SK-N-SH (cell line): Measurements from ENCODE around the gene SPDL1. TPM values are rescaled to one million over a fixed set of nuclear protein-coding genes. Genes with fewer than 3 reads are reported as not detected.

Source experiments
- CTCF ChIA-PET: fragments of 300-600, 350-600 bp; formaldehyde crosslinking; extraction: SDS; loops from one replicate; lab custom pipeline; 2021; lab: Yijun Ruan, JAX
- POLR2A ChIA-PET: fragments of 350-600 bp; sonication (Branson Sonifier 250); formaldehyde crosslinking; extraction: SDS; loops from one replicate; lab custom pipeline; 2020; ENCODE audit warnings: antibody characterized with exemption, inconsistent platforms; lab: Yijun Ruan, JAX
- DNase-seq: peaks from one replicate; pipeline ENCODE4 v3.0.0; 2012
- H2AFZ ChIP-seq: fragments of 200-600 bp; sonication (generic); 2 replicates; pipeline ENCODE4 v1.8.1; 2016; ENCODE audit warnings: antibody characterized with exemption, mild to moderate bottlenecking, low read depth
- H3F3A ChIP-seq: fragments of 200-600 bp; sonication (generic); replicated peaks from 2 replicates; pipeline ENCODE3; 2016; ENCODE audit warnings: antibody characterized with exemption, mild to moderate bottlenecking; ENCODE audit not compliant: insufficient read depth
- H3K27ac ChIP-seq, 2 experiments: fragments of 200-500 bp in 1 of 2; fragments of 200-600 bp in 1 of 2; sonication (Bioruptor generic) in 1 of 2; sonication (generic), shearing (Covaris generic) in 1 of 2; 2 replicates each; pipeline versions ENCODE4 v1.5.1 to v1.6.1; 2014 to 2016; ENCODE audit warnings: low read depth in 2 of 2, inconsistent platforms in 1 of 2, low read length in 1 of 2, mild to moderate bottlenecking in 1 of 2, mixed read lengths in 1 of 2
- H3K27me3 ChIP-seq: fragments of 200-600 bp; sonication (generic), shearing (Covaris generic); 2 replicates; pipeline ENCODE4 v1.6.1; 2016; ENCODE audit warnings: mixed run types; ENCODE audit not compliant: insufficient read depth
- H3K36me3 ChIP-seq, 2 experiments: fragments of 200-500 bp in 1 of 2; fragments of 200-600 bp in 1 of 2; sonication (Bioruptor generic) in 1 of 2; sonication (generic) in 1 of 2; replicated peaks in 1 of 2; 2 replicates each; pipeline versions ENCODE3 to v1.5.1; 2014 to 2016; ENCODE audit warnings: low read length in 1 of 2, mild to moderate bottlenecking in 1 of 2; ENCODE audit not compliant: insufficient read depth in 2 of 2, control insufficient read depth in 1 of 2
- H3K4me1 ChIP-seq, 2 experiments: fragments of 200-500 bp in 1 of 2; fragments of 200-600 bp in 1 of 2; sonication (Bioruptor generic) in 1 of 2; sonication (generic), shearing (Covaris generic) in 1 of 2; 2 replicates each; pipeline versions ENCODE4 v1.5.1 to v1.6.1; 2014 to 2016; ENCODE audit warnings: low read depth in 1 of 2, low read length in 1 of 2, mixed run types in 1 of 2; ENCODE audit not compliant: insufficient read depth in 2 of 2, control insufficient read depth in 1 of 2
- H3K4me2 ChIP-seq: fragments of 200-600 bp; sonication (generic), shearing (Covaris generic); 2 replicates; pipeline ENCODE4 v1.6.1; 2017; ENCODE audit warnings: mixed run types
- H3K4me3 ChIP-seq, 2 experiments: fragments of 200-500 bp in 1 of 2; fragments of 200-600 bp in 1 of 2; sonication (Bioruptor generic) in 1 of 2; sonication (generic), shearing (Covaris generic) in 1 of 2; 2 replicates each; pipeline versions ENCODE4 v1.5.1 to v1.8.1; 2014 to 2016; ENCODE audit warnings: low read depth in 2 of 2, inconsistent platforms in 1 of 2, low read length in 1 of 2, mild to moderate bottlenecking in 1 of 2, mixed read lengths in 1 of 2, moderate library complexity in 1 of 2
- H3K79me2 ChIP-seq: fragments of 200-600 bp; sonication (generic); 2 replicates; pipeline ENCODE4 v1.8.1; 2017; ENCODE audit warnings: mild to moderate bottlenecking; ENCODE audit not compliant: insufficient read depth
- H3K9ac ChIP-seq: fragments of 200-600 bp; sonication (generic); 2 replicates; pipeline ENCODE4 v1.6.1; 2017; ENCODE audit warnings: mixed run types
- H3K9me2 ChIP-seq: fragments of 200-600 bp; sonication (generic); 2 replicates; pipeline ENCODE4 v1.6.1; 2017; ENCODE audit warnings: mixed run types
- H3K9me3 ChIP-seq: fragments of 200-600 bp; sonication (generic); 2 replicates; pipeline ENCODE4 v1.6.1; 2017; ENCODE audit warnings: mixed run types, mild to moderate bottlenecking, moderate library complexity
- H4K20me1 ChIP-seq: fragments of 200-600 bp; sonication (generic); 2 replicates; pipeline ENCODE4 v1.6.1; 2017; ENCODE audit warnings: mild to moderate bottlenecking, mixed run types; ENCODE audit not compliant: insufficient read depth
- CTCF ChIP-seq: fragments of 200-600 bp; sonication (generic); IDR thresholded peaks from 2 replicates; pipeline ENCODE4 v1.6.1; 2017; ENCODE audit warnings: antibody characterized with exemption, mild to moderate bottlenecking, moderate library complexity
- FOXM1 ChIP-seq: IDR thresholded peaks from 2 replicates; pipeline ENCODE4 v1.4.0; 2012; ENCODE audit warnings: low read depth, mild to moderate bottlenecking
- MEF2A ChIP-seq: IDR thresholded peaks from 2 replicates; pipeline ENCODE4 v1.4.0; 2012; ENCODE audit warnings: low read depth, borderline replicate concordance
- MXI1 ChIP-seq: IDR thresholded peaks from 2 replicates; pipeline ENCODE4 v1.6.1; 2012; ENCODE audit warnings: mild to moderate bottlenecking, low read depth, low read length, improper control_type of control experiment
- POLR2AphosphoS5 ChIP-seq: IDR thresholded peaks from 2 replicates; pipeline ENCODE4 v1.6.1; 2012; ENCODE audit warnings: low read depth, low read length
- RCOR1 ChIP-seq: fragments of 150-350 bp; IDR thresholded peaks from 2 replicates; pipeline ENCODE4 v1.6.1; 2017; ENCODE audit warnings: antibody characterized with exemption, low read length
- SIN3A ChIP-seq: IDR thresholded peaks from 2 replicates; pipeline ENCODE4 v1.6.1; 2012; ENCODE audit warnings: low read depth, mild to moderate bottlenecking, low read length, moderate library complexity, borderline replicate concordance
- USF1 ChIP-seq: IDR thresholded peaks from 2 replicates; pipeline ENCODE4 v1.4.0; 2012; ENCODE audit warnings: low read depth, borderline replicate concordance
- WGBS: methylation state at CpG from one replicate; pipeline ENCODE4 v1.1.6; 2017; ENCODE audit warnings: low lambda C conversion rate; 5-methylcytosine and 5-hydroxymethylcytosine counted together
- polyA plus RNA-seq, 3 experiments: library from polyadenylated mRNA; depleted of rRNA; stranded (reverse); fragments of >200 nt; gene quantifications; 2 replicates each; pipeline ENCODE4 v1.2.3, GENCODE V29; 2012

SPDL1 gene
- polyA plus RNA-seq, 1 of the 3 experiments (the other 2 are of a cell fraction): 45.1 TPM

GRCh38 chr5:169534311-169534880 is 49.2 kb upstream of the SPDL1 start:
- Histone ChIP-seq H3K4me2 (no peak overlapping the region), H3K4me1 (no peaks in the 10 kb centered on the region), H3K36me3 (no peaks in the 10 kb centered on the region), H2AFZ (no peak overlapping the region), H3K4me3 (no peak overlapping the region), H3K9me2 (no peaks in the 10 kb centered on the region), H4K20me1 (no peaks in the 10 kb centered on the region), H3K9me3 (no peaks in the 10 kb centered on the region), H3K79me2 (no peaks in the 10 kb centered on the region), H3K9ac (no peak overlapping the region), H3K27ac (no peak overlapping the region), H3F3A (no peaks in the 10 kb centered on the region), H3K27me3 (no peaks in the 10 kb centered on the region)
- TF ChIP-seq MXI1: no peak
- no peak for TF ChIP-seq USF1
- no peak for DNase-seq
- ChIA-PET CTCF (interaction anchor here (0.6 to 0.8 kb wide), 2 partner anchors 110 to 265 kb away, joined by 3 to 4 read pairs; no protein-coding TSS in a partner anchor), POLR2A (no interaction called here)
- 62% methylated on average over 2 of the region's 2 CpGs for WGBS

GRCh38 chr5:169534939-169535338 is 48.6 kb upstream of the SPDL1 start:
- Histone ChIP-seq H3K4me2 (no peak overlapping the region), H3K4me1 (no peaks in the 10 kb centered on the region), H3K4me3 (no peak overlapping the region), H3F3A (no peaks in the 10 kb centered on the region), H3K27me3 (no peaks in the 10 kb centered on the region), H3K9me3 (no peaks in the 10 kb centered on the region), H3K9ac (no peak overlapping the region), H3K27ac (no peak overlapping the region), H3K79me2 (no peaks in the 10 kb centered on the region), H2AFZ (no peak overlapping the region), H3K9me2 (no peaks in the 10 kb centered on the region)
- DNase-seq: no peak
- ChIA-PET CTCF (interaction anchor here (0.6 to 2.5 kb wide), 3 partner anchors 12 to 264 kb away, joined by 3 to 9 read pairs (median 4); no protein-coding TSS in a partner anchor), POLR2A (no interaction called here)
- TF ChIP-seq RCOR1 (no peak), SIN3A (no peak), MXI1 (no peak), MEF2A (no peak), FOXM1 (no peak)
- TF ChIP-seq, all 33 proteins: peak for 0
- no peaks in the 10 kb centered on the region for H4K20me1 ChIP-seq
- H3K36me3 ChIP-seq: no peaks in the 10 kb centered on the region

GRCh38 chr5:169538944-169539343 is 44.6 kb upstream of the SPDL1 start:
- H3K27me3 ChIP-seq: no peaks in the 10 kb centered on the region
- DNase-seq: no peak
- H3K79me2 ChIP-seq: no peaks in the 10 kb centered on the region
- H3K9ac ChIP-seq: no peak overlapping the region
- H3K9me2 ChIP-seq: no peaks in the 10 kb centered on the region
- no peaks in the 10 kb centered on the region for H3F3A ChIP-seq
- H3K4me2 ChIP-seq: no peak overlapping the region
- H3K4me1 ChIP-seq: no peaks in the 10 kb centered on the region; a peak in 1 of 4 replicates
- no peak overlapping the region for H2AFZ ChIP-seq
- ChIA-PET CTCF (interaction anchor here (0.6 to 2.7 kb wide), 8 partner anchors 9 to 552 kb away, joined by 3 to 9 read pairs (median 3); no protein-coding TSS in a partner anchor), POLR2A (no interaction called here)
- no peak for TF ChIP-seq POLR2AphosphoS5
- no peak for TF ChIP-seq SIN3A
- no peak for TF ChIP-seq CTCF
- no peaks in the 10 kb centered on the region for H3K36me3 ChIP-seq
- H3K27ac ChIP-seq: no peak overlapping the region
- H3K9me3 ChIP-seq: no peaks in the 10 kb centered on the region
- no peaks in the 10 kb centered on the region for H4K20me1 ChIP-seq
- 60% methylated on average over 1 of the region's 1 CpG for WGBS
- H3K4me3 ChIP-seq: no peak overlapping the region
